ENCODE data around the gene PARD6B. TPM values are rescaled to one million over a fixed set of nuclear protein-coding genes. Genes with fewer than 3 reads are reported as not detected.

The PARD6B gene
- total and polyA plus RNA-seq, 7 donors: 0.83 to 5.1 (median 1.8) TPM

DNA sequence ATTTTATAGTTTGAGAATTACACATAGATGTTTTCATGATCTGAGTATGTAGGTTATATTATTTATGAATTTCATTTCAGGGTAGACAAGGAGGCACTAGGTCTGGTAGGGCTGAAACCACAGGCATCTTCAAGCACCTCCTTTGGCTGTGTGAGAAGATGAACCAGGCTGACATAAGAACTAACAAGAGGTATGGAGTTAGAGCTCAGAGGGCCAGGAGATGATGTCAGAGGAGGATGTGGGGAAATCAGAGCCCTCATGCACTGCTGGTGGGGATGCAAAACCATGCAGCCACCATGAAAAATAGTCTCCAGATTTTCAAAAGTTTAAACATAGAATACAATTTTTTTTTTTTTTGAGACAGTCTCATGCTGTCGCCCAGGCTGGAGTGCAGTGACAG, 26.4 kb upstream of the PARD6B start:
- WGBS, 2 donors: 94 to 98% methylated on average over 1 of the region's 1 CpG
- Histone ChIP-seq H3K36me3 (no peaks in the 10 kb centered on the region), H3K9me3 (no peaks in the 10 kb centered on the region), H3K4me3 (no peak overlapping the region), H3K4me1 (no peaks in the 10 kb centered on the region), H3K27me3 (no peaks in the 10 kb centered on the region), H3K27ac (no peak overlapping the region)
- no peak for DNase-seq
- TF ChIP-seq POLR2AphosphoS5 (IDR thresholded peaks at IDR 0.05): no peak
- TF ChIP-seq, protein P1, sequence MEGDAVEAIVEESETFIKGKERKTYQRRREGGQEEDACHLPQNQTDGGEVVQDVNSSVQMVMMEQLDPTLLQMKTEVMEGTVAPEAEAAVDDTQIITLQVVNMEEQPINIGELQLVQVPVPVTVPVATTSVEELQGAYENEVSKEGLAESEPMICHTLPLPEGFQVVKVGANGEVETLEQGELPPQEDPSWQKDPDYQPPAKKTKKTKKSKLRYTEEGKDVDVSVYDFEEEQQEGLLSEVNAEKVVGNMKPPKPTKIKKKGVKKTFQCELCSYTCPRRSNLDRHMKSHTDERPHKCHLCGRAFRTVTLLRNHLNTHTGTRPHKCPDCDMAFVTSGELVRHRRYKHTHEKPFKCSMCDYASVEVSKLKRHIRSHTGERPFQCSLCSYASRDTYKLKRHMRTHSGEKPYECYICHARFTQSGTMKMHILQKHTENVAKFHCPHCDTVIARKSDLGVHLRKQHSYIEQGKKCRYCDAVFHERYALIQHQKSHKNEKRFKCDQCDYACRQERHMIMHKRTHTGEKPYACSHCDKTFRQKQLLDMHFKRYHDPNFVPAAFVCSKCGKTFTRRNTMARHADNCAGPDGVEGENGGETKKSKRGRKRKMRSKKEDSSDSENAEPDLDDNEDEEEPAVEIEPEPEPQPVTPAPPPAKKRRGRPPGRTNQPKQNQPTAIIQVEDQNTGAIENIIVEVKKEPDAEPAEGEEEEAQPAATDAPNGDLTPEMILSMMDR (IDR thresholded peaks at IDR 0.05): no peak
- intact Hi-C loops (cut with DNase I): no loop called here

DNA sequence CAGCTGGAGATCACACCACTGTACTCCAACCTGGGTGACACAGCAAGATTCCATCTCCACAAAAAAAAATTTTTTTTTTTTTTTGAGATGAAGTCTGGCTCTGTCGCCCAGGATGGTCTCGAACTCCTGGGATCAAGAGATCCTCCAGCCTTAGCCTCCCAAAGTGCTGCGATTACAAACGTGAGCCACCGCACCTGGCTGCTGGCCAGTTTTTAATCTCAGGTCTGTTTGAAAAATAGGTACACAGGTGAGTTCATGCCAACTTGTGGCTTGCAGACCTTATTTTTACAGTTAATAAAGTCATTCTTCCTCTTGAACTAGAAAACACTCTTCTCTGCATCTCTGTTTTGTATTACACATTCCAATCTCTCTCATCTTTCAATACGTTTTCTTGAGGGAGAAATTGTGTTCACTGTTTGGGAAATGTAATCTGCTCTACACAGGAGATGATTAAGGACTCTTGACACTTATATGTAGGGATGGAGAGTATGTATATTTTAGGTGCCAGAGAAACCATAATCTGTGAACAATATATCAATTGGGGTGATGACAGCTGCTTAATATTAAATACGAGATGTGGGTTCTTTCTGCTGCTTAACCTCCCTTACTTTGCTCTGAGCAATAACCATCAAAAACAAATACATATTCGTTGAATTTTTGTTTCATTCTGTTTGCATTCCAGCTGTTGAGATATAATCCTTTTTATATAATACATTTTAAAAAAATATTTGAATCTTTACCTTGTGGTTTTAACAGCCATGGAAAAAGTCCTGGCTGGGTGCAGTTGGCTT, 22.3 kb upstream of the PARD6B start:
- TF ChIP-seq POLR2A (IDR thresholded peaks at IDR 0.05) (no peak), EP300 (IDR thresholded peaks at IDR 0.05) (no peak), POLR2AphosphoS5 (IDR thresholded peaks at IDR 0.05) (no peak)
- TF ChIP-seq, protein P1 (IDR thresholded peaks at IDR 0.05): no peak
- intact Hi-C loops (cut with DNase I): no loop called here
- H3K27me3 ChIP-seq: no peaks in the 10 kb centered on the region
- no peak overlapping the region for H3K4me3 ChIP-seq
- H3K9me3 ChIP-seq: no peaks in the 10 kb centered on the region
- H3K4me1 ChIP-seq: no peaks in the 10 kb centered on the region
- 54 to 74% methylated on average over 8 of the region's 8 CpGs for WGBS, 2 donors
- no peak overlapping the region for H3K27ac ChIP-seq
- no peaks in the 10 kb centered on the region for H3K36me3 ChIP-seq
- no peak for DNase-seq

DNA sequence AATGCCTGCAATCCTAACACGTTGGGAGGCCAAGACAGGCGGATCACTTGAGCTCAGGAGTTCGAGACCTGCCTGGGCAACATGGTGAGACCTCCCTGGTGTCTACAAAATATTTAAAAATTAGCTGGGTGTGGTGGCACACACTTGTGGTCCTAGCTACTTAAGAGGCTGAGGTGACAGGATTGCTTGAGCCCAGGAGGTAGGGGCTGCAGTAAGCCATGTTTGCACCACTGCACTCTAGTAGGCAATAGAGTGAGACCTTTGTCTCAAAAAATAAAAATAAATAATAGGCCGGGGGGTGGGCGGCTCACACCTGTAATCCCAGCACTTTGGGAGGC, 21.8 kb upstream of the PARD6B start:
- DNase-seq: no peak
- H3K27ac ChIP-seq: no peak overlapping the region
- 75 to 79% methylated on average over 5 of the region's 5 CpGs for WGBS, 2 donors

DNA sequence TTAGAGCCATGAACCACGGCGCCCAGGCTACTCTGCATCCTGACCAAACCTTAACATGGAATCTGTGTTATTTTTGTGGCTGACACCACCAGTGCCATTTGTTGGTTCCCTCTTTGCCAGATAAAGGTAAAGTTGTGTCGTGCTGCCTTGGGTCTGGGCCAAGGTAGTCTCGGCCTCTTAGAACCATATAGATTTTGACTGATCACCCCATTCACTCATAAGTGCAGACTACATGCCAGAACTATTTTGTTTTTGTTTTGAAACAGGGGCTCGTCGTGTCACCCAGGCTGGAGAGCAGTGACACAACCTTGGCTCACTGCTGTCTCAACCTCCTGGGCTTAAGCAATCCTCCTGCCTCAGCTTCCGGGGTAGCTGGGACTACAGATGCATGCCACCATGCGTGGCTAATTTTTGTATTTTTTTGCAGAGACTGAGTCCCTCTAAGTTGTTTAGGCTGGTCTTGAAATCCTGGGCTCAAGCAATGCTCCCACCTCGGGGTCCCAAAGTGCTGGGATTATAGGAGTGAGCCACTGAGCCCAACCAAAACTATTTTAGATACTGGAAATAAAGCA, 20.8 kb upstream of the PARD6B start:
- intact Hi-C loops (cut with DNase I): no loop called here
- WGBS, 2 donors: 74 to 79% methylated on average over 9 of the region's 9 CpGs
- Histone ChIP-seq H3K36me3 (no peaks in the 10 kb centered on the region), H3K4me1 (no peaks in the 10 kb centered on the region), H3K27ac (no peak overlapping the region), H3K4me3 (no peak overlapping the region), H3K27me3 (no peaks in the 10 kb centered on the region), H3K9me3 (no peaks in the 10 kb centered on the region)
- no peak for DNase-seq
- TF ChIP-seq, protein P1 (IDR thresholded peaks at IDR 0.05): no peak
- TF ChIP-seq POLR2A (IDR thresholded peaks at IDR 0.05) (no peak), EP300 (IDR thresholded peaks at IDR 0.05) (no peak), POLR2AphosphoS5 (IDR thresholded peaks at IDR 0.05) (no peak)

More for the DNA sequence above, 21.8 kb upstream of the PARD6B start:
- Histone ChIP-seq H3K27me3 (no peaks in the 10 kb centered on the region), H3K4me1 (no peaks in the 10 kb centered on the region), H3K36me3 (no peaks in the 10 kb centered on the region), H3K9me3 (no peaks in the 10 kb centered on the region), H3K4me3 (no peak overlapping the region)
- intact Hi-C loops (cut with DNase I): no loop called here
- TF ChIP-seq EP300 (IDR thresholded peaks at IDR 0.05): no peak
- TF ChIP-seq, protein P1 (IDR thresholded peaks at IDR 0.05): no peak
- no peak for TF ChIP-seq POLR2AphosphoS5 (IDR thresholded peaks at IDR 0.05)
- TF ChIP-seq POLR2A (IDR thresholded peaks at IDR 0.05): no peak

Data from sigmoid colon (tissue), 7 donors.